Measurements from ENCODE around the gene UTP20.

GRCh38 chr12:101231636-101232035 is 48.3 kb upstream of the UTP20 start:
- no peak for TF ChIP-seq CTCF (IDR thresholded peaks at IDR 0.05; ENCODE audit: borderline replicate concordance, extremely low read depth, low read length, poor library complexity, severe bottlenecking)
- TF ChIP-seq EZH2 (IDR thresholded peaks at IDR 0.05; ENCODE audit: borderline replicate concordance, low read depth, low read length, severe bottlenecking): no peak
